HepG2 (cell line): ENCODE measurements around the gene MED23. TPM values are rescaled to one million over a fixed set of nuclear protein-coding genes. Genes with fewer than 3 reads are reported as not detected.

Source experiments
- BORCS8-MEF2B ChIP-seq: sonication (generic); formaldehyde crosslinking; IDR thresholded peaks from 2 replicates; pipeline ENCODE4 v1.8.0; 2022; ENCODE audit warnings: mild to moderate bottlenecking, missing genetic modification reagents
- DNMT1 ChIP-seq: sonication (generic); formaldehyde crosslinking; IDR thresholded peaks from 2 replicates; pipeline ENCODE4 v1.5.1; 2020; ENCODE audit warnings: mild to moderate bottlenecking, missing genetic modification reagents
- GATAD2A ChIP-seq: IDR thresholded peaks from 2 replicates; pipeline ENCODE4 v1.6.1; 2016
- JUND ChIP-seq: sonication (generic); formaldehyde crosslinking; IDR thresholded peaks from 2 replicates; pipeline ENCODE4 v1.8.0; 2022; ENCODE audit warnings: mild to moderate bottlenecking, missing genetic modification reagents
- RARA ChIP-seq: IDR thresholded peaks from 2 replicates; pipeline ENCODE4 v1.6.1; 2016; ENCODE audit warnings: missing genetic modification reagents, missing compliant biosample characterization
- RBFOX2 ChIP-seq: fragments of 200-400 bp; formaldehyde crosslinking; IDR thresholded peaks from 2 replicates; pipeline ENCODE4 v1.6.1; 2017; ENCODE audit warnings: low read depth, mild to moderate bottlenecking, low read length
- TARDBP ChIP-seq: sonication (generic); formaldehyde crosslinking; IDR thresholded peaks from 2 replicates; pipeline ENCODE4 v1.8.0; 2022; ENCODE audit warnings: mild to moderate bottlenecking, missing genetic modification reagents
- TBX3 ChIP-seq: fragments of 450-650 bp; IDR thresholded peaks from 2 replicates; pipeline ENCODE4 v1.6.1; 2017; ENCODE audit warnings: antibody characterized with exemption, mild to moderate bottlenecking, inconsistent platforms, borderline replicate concordance
- TMF1 ChIP-seq: sonication (generic); formaldehyde crosslinking; IDR thresholded peaks from 2 replicates; pipeline ENCODE4 v1.8.1; 2022; ENCODE audit warnings: low read depth, missing genetic modification reagents
- XRCC5 ChIP-seq: fragments of 200-400 bp; formaldehyde crosslinking; optimal IDR thresholded peaks from 2 replicates; pipeline ENCODE3; 2017; ENCODE audit warnings: mild to moderate bottlenecking, low read length
- ZKSCAN1 ChIP-seq: fragments of 150-350 bp; IDR thresholded peaks from 2 replicates; pipeline ENCODE4 v1.6.1; 2014; ENCODE audit warnings: low read length
- ZMYM4 ChIP-seq: sonication (generic); formaldehyde crosslinking; IDR thresholded peaks from 2 replicates; pipeline ENCODE4 v1.8.1; 2023; ENCODE audit warnings: mild to moderate bottlenecking, missing genetic modification reagents
- ZNF124 ChIP-seq: sonication (generic); formaldehyde crosslinking; IDR thresholded peaks from 2 replicates; pipeline ENCODE4 v1.4.0; 2020; ENCODE audit warnings: missing genetic modification reagents
- ZNF136 ChIP-seq: sonication (generic); formaldehyde crosslinking; IDR thresholded peaks from 2 replicates; pipeline ENCODE4 v1.8.1; 2022; ENCODE audit warnings: low read depth, mild to moderate bottlenecking, moderate library complexity, missing genetic modification reagents
- ZNF232 ChIP-seq: sonication (generic); formaldehyde crosslinking; IDR thresholded peaks from 2 replicates; pipeline ENCODE4 v1.4.0; 2020; ENCODE audit warnings: missing genetic modification reagents, borderline replicate concordance
- ZNF263 ChIP-seq: sonication (generic); formaldehyde crosslinking; IDR thresholded peaks from 2 replicates; pipeline ENCODE4 v1.4.0; 2020; ENCODE audit warnings: missing genetic modification reagents
- ZNF317 ChIP-seq: sonication (generic); formaldehyde crosslinking; IDR thresholded peaks from 2 replicates; pipeline ENCODE4 v1.5.0; 2020; ENCODE audit warnings: mild to moderate bottlenecking, missing genetic modification reagents
- ZNF34 ChIP-seq: sonication (generic); formaldehyde crosslinking; IDR thresholded peaks from 2 replicates; pipeline ENCODE4 v1.4.0; 2020; ENCODE audit warnings: mild to moderate bottlenecking, missing genetic modification reagents, borderline replicate concordance
- ZNF446 ChIP-seq: sonication (generic); formaldehyde crosslinking; IDR thresholded peaks from 2 replicates; pipeline ENCODE4 v1.5.0; 2020; ENCODE audit warnings: mild to moderate bottlenecking, missing genetic modification reagents
- ZNF546 ChIP-seq: sonication (generic); formaldehyde crosslinking; conservative IDR thresholded peaks from 2 replicates; pipeline ENCODE4 v1.8.1; 2023; ENCODE audit warnings: mild to moderate bottlenecking, missing genetic modification reagents
- ZNF660 ChIP-seq: sonication (generic); formaldehyde crosslinking; IDR thresholded peaks from 2 replicates; pipeline ENCODE4 v1.5.1; 2020; ENCODE audit warnings: mild to moderate bottlenecking, low read depth, missing genetic modification reagents, borderline replicate concordance
- ZNF674 ChIP-seq: sonication (generic); formaldehyde crosslinking; IDR thresholded peaks from 2 replicates; pipeline ENCODE4 v1.5.0; 2020; ENCODE audit warnings: low read depth, mild to moderate bottlenecking, missing genetic modification reagents
- polyA plus RNA-seq, 8 experiments: library from polyadenylated mRNA; depleted of rRNA in 3 of 8; stranded (reverse) in 7 of 8; unstranded in 1 of 8; fragments of >200 nt; fragmentation: Illumina TruSeq in 4 of 8; extraction: Trizol in 4 of 8; gene quantifications; 2 replicates each; pipeline versions ENCODE4 v1.2.1 to v1.2.3, GENCODE V29; 2011 to 2016; ENCODE audit warnings: low read depth in 4 of 8, missing spikeins in 1 of 8, mixed read lengths in 1 of 8; ENCODE audit not compliant: insufficient read depth in 1 of 8
- total RNA-seq, 5 experiments: library from RNA; depleted of rRNA; stranded (reverse); fragments of >200 nt; fragmentation: Illumina TruSeq; extraction: Trizol; gene quantifications; 2 replicates each; pipeline ENCODE4 v1.2.3, GENCODE V29; 2016; ENCODE audit warnings: low read depth in 1 of 5
- TF ChIP-seq, protein P1 (sequence below): sonication (generic); formaldehyde crosslinking; IDR thresholded peaks from 2 replicates; pipeline ENCODE4 v1.4.0; 2020; ENCODE audit warnings: missing genetic modification reagents, borderline replicate concordance
- TF ChIP-seq, protein P2 (sequence below): sonication (generic); formaldehyde crosslinking; IDR thresholded peaks from 2 replicates; pipeline ENCODE4 v1.9.0; 2021; ENCODE audit warnings: missing genetic modification reagents, borderline replicate concordance
- TF ChIP-seq, protein P3 (sequence below): sonication (generic); formaldehyde crosslinking; IDR thresholded peaks from 2 replicates; pipeline ENCODE4 v1.5.0; 2020; ENCODE audit warnings: mild to moderate bottlenecking, missing genetic modification reagents, moderate library complexity

Gene MED23
- total and polyA plus RNA-seq, 2 of the 13 experiments (the other 11 are each of a cell fraction or from before 2014, with no cell fraction given) = 34.9 to 50.5 TPM

DNA sequence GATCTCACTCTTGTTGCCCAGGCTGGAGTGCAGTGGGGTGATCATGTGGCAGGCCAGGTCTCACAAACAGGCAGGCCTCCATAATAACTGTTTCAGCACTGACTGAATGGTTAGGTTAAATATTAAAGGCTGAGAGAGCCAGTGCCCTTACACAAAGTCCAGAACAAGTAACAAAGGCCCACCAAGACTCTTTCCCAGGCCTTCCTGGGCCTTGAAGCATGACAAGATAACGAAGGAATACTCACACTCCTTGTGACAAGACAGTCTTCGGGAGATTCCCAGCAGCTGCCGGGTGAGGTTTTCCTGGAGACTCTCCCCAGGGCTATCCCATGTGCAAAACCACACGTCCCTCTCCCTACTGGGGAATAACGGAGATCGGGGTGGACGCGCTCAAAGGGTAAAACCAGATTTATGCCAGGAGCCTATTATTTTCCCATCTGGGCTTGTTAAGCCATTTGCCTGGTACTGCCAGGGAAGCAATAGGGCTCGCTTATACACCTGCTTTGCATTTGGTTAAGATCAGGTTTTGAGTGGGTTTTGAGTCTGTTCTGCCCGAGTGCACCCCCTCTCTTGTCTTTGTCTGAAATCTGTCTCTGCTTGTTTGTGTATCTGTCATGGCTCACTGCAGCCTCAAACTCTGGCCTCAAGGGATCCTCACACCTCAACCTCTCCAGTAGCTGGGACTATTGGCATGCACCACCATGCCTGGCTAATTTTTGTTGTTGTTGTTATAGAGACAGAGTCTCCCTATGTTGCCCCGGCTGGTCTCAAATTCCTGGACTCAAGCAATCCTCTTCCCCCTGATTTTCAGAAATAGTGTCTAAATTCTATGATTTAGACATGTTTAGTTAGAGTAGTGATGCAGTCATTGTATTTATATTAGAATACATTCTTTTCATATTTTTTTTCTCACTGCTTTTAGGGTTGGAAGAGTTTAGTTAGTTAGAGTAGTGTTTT lies 7.6 kb upstream of the MED23 start (continued):
- TF ChIP-seq, protein P1, sequence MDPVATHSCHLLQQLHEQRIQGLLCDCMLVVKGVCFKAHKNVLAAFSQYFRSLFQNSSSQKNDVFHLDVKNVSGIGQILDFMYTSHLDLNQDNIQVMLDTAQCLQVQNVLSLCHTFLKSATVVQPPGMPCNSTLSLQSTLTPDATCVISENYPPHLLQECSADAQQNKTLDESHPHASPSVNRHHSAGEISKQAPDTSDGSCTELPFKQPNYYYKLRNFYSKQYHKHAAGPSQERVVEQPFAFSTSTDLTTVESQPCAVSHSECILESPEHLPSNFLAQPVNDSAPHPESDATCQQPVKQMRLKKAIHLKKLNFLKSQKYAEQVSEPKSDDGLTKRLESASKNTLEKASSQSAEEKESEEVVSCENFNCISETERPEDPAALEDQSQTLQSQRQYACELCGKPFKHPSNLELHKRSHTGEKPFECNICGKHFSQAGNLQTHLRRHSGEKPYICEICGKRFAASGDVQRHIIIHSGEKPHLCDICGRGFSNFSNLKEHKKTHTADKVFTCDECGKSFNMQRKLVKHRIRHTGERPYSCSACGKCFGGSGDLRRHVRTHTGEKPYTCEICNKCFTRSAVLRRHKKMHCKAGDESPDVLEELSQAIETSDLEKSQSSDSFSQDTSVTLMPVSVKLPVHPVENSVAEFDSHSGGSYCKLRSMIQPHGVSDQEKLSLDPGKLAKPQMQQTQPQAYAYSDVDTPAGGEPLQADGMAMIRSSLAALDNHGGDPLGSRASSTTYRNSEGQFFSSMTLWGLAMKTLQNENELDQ (CRISPR knock-in tag) = no peak
- 0 out of 2 replicates have a peak, but pooled peaks have one; percentile 43 for TF ChIP-seq JUND (CRISPR knock-in tag)
- TF ChIP-seq, protein P2, sequence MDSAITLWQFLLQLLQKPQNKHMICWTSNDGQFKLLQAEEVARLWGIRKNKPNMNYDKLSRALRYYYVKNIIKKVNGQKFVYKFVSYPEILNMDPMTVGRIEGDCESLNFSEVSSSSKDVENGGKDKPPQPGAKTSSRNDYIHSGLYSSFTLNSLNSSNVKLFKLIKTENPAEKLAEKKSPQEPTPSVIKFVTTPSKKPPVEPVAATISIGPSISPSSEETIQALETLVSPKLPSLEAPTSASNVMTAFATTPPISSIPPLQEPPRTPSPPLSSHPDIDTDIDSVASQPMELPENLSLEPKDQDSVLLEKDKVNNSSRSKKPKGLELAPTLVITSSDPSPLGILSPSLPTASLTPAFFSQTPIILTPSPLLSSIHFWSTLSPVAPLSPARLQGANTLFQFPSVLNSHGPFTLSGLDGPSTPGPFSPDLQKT (CRISPR knock-in tag) = no peak
- TF ChIP-seq ZNF34 (CRISPR knock-in tag) = no peak
- TF ChIP-seq ZNF660 (CRISPR knock-in tag) = no peak
- 0 out of 2 replicates have a peak, but pooled peaks have one; percentile 47 for TF ChIP-seq TMF1
- no peak for TF ChIP-seq DNMT1
- TF ChIP-seq XRCC5 = no peak
- no peak; the same call in 1 of the 2 replicates for TF ChIP-seq ZNF124 (CRISPR knock-in tag)
- 0 out of 2 replicates have a peak, but pooled peaks have one; percentile 66 for TF ChIP-seq ZNF674 (CRISPR knock-in tag)
- peak; percentile 88; the same call in 1 of the 2 replicates for TF ChIP-seq ZNF136 (CRISPR knock-in tag)
- TF ChIP-seq TBX3 = no peak; the same call in 1 of the 2 replicates
- TF ChIP-seq ZNF546 (CRISPR knock-in tag) = no peak
- peak; percentile 55 for TF ChIP-seq ZMYM4 (CRISPR knock-in tag)
- peak; percentile 79 for TF ChIP-seq RBFOX2
- TF ChIP-seq GATAD2A (CRISPR knock-in tag) = peak; percentile 35; the same call in 1 of the 2 replicates
- peak; percentile 29 for TF ChIP-seq RARA (CRISPR knock-in tag)
- TF ChIP-seq, protein P3, sequence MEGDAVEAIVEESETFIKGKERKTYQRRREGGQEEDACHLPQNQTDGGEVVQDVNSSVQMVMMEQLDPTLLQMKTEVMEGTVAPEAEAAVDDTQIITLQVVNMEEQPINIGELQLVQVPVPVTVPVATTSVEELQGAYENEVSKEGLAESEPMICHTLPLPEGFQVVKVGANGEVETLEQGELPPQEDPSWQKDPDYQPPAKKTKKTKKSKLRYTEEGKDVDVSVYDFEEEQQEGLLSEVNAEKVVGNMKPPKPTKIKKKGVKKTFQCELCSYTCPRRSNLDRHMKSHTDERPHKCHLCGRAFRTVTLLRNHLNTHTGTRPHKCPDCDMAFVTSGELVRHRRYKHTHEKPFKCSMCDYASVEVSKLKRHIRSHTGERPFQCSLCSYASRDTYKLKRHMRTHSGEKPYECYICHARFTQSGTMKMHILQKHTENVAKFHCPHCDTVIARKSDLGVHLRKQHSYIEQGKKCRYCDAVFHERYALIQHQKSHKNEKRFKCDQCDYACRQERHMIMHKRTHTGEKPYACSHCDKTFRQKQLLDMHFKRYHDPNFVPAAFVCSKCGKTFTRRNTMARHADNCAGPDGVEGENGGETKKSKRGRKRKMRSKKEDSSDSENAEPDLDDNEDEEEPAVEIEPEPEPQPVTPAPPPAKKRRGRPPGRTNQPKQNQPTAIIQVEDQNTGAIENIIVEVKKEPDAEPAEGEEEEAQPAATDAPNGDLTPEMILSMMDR (CRISPR knock-in tag) = 0 out of 2 replicates have a peak, but pooled peaks have one; percentile 9
- TF ChIP-seq BORCS8-MEF2B (CRISPR knock-in tag) = peak; percentile 55
- no peak for TF ChIP-seq ZKSCAN1
- TF ChIP-seq ZNF446 = peak; percentile 86; the same call in 1 of the 2 replicates
- TF ChIP-seq TARDBP = no peak; the same call in 1 of the 2 replicates
- peak; percentile 79 for TF ChIP-seq ZNF232 (CRISPR knock-in tag)
- TF ChIP-seq ZNF263 = 0 out of 2 replicates have a peak, but pooled peaks have one; percentile 64
- TF ChIP-seq ZNF317 = no peak; the same call in 1 of the 2 replicates
